Activated CD4-positive, alpha-beta memory T cell treated with anti-CD3 and anti-CD28 coated beads, Interleukin-2, amount 10 ng/mL, durations not matched to agents 7 days and 5 days (primary cell): Measurements from ENCODE around the gene LBR. TPM values are rescaled to one million over a fixed set of nuclear protein-coding genes. Genes with fewer than 3 reads are reported as not detected.

ENCODE experiments used
- CTCF ChIA-PET: fragments of 350-600 bp; sonication (Branson Sonifier 250); formaldehyde crosslinking; loops from one replicate; lab custom pipeline; 2021; ENCODE audit warnings: antibody characterized with exemption, inconsistent platforms; lab: Charles Lee
- POLR2A ChIA-PET: fragments of 350-600 bp; sonication (Branson Sonifier 250); formaldehyde crosslinking; loops from one replicate; lab custom pipeline; 2021; ENCODE audit warnings: antibody characterized with exemption; lab: Charles Lee
- DNase-seq: peaks from one replicate; pipeline ENCODE4 v3.0.0-alpha.2; 2020
- H3K27ac Mint-ChIP-seq: one replicate; pipeline ENCODE4 v1.8.0; 2021; ENCODE audit warnings: mild to moderate bottlenecking, mixed read lengths
- H3K27me3 Mint-ChIP-seq: one replicate; pipeline ENCODE4 v1.8.0; 2021; ENCODE audit warnings: mixed read lengths
- H3K36me3 Mint-ChIP-seq: one replicate; pipeline ENCODE4 v1.8.0; 2021; ENCODE audit warnings: low read depth, mixed read lengths
- H3K4me1 Mint-ChIP-seq: one replicate; pipeline ENCODE4 v1.8.0; 2021; ENCODE audit warnings: mixed read lengths
- H3K4me3 Mint-ChIP-seq: one replicate; pipeline ENCODE4 v1.8.0; 2021; ENCODE audit warnings: mild to moderate bottlenecking, mixed read lengths
- H3K9me3 Mint-ChIP-seq: one replicate; pipeline ENCODE4 v1.8.0; 2021; ENCODE audit warnings: mixed read lengths
- total RNA-seq, 2 experiments: library from RNA; stranded (reverse); gene quantifications; one replicate each; pipeline ENCODE4 v1.2.3, GENCODE V29; 2021

The LBR gene
- total RNA-seq, 2 experiments from 2014 or later: 251 to 259 TPM

DNA sequence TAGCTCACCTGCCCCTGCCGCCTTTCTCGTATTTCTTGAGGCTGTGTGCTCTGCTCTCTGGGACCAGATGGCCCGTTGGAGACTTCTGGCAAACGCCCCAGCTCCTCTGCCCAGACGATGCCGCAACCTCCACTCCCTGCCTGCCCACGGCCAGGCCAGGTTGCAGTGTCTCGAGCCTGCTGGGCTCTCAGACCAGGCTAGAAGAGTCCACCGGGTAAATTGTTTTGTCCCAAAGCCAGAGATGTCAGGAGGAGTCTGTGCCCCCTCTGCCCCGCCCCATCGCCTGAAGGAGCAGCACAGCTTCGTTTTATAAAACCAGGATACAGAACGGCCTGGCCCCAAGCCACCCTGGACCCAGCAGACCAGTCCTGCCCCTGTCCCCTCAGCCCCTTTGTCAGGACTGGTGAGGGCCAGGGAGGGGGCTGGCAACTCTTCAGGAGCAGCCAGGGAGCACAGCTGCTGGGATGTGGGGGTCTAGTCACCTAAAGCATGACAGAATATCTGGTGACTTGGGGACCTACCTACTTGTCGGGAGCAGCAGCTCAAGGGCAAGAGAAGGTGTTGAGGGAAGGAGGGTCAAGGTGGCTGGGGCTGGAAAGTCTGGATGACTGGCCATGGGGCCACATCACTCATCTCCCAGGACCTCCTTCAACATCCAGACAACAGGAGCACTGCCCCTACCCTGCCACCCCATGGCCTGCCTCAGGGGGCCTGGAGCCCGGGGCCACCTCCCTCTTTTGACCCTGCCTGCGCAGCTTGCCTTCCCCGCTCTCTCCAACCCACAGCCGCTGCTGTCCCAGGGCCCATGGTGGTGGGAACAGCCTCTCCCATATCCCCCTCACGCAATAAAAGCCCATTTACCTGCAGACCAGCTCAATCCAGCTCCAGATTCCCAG, 33.9 kb upstream of the LBR start:
- Mint-ChIP-seq H3K4me1 (peaks cover 78% of the 10 kb centered on the region), H3K27me3 (no peaks in the 10 kb centered on the region), H3K27ac (peak overlapping the region; percentile 51), H3K9me3 (no peaks in the 10 kb centered on the region), H3K4me3 (no peak overlapping the region), H3K36me3 (peaks cover under 1% of the 10 kb centered on the region)
- CTCF ChIA-PET: interaction anchor here (1.6 to 4.9 kb wide), 5 partner anchors 11 to 37 kb away, joined by 6 to 39 read pairs (median 8); no protein-coding TSS in a partner anchor
- no peak for DNase-seq
- POLR2A ChIA-PET: interaction anchor here (1.0 to 5.7 kb wide), 10 partner anchors 11 to 649 kb away, joined by 3 to 75 read pairs (median 5); partner anchors contain the start of genes LBR, PYCR2 and SRP9

DNA sequence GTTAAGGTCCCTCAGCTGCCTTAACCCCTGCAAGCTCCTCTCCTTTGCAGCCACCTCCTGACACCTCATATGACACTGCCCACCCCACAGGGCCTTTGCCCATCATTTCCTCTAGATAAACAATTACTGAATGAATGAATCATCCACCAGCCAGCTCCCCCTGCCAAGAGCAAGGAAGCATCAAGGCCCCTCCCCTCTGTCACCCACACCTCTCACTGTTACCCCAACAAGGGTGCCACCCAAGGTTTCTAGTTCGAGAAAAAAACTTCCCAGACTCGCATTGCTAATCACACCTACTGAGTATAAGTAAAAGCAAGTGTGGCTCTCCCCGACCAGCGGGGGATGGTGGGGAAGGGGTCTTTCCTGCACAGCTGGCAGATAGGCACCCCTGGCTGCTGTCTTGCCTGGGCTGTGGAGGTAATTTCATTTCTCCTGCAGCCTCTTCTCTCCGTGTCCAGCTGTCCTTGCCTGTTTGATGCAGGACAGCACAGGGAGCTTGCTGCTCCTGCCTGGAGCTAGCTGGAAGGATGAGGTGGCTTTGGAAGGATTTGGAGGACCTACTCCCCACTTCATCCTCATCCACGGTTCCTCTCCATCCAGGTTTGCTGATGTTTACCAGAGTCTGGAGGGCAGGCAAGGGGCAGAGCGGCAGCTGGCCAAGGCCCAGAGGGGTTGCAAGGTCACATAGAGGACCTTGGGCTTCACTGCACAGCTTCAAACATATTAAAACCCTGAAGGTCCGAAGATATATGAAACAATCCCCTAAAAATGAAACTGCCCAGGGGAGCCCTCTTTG, 33.1 kb upstream of the LBR start:
- H3K9me3 Mint-ChIP-seq: no peaks in the 10 kb centered on the region
- no peaks in the 10 kb centered on the region for H3K27me3 Mint-ChIP-seq
- H3K27ac Mint-ChIP-seq: peak overlapping the region; percentile 77
- CTCF ChIA-PET: interaction anchor here (0.5 to 4.9 kb wide), 7 partner anchors 12 to 959 kb away, joined by 4 to 39 read pairs (median 6); no protein-coding TSS in a partner anchor
- H3K4me1 Mint-ChIP-seq: peaks cover 70% of the 10 kb centered on the region
- POLR2A ChIA-PET: interaction anchor here (0.8 to 5.7 kb wide), 15 partner anchors 7 to 650 kb away, joined by 3 to 75 read pairs (median 4); partner anchors contain the start of genes LBR, PYCR2 and SRP9
- H3K4me3 Mint-ChIP-seq: no peak overlapping the region
- peak; percentile 69 for DNase-seq
- H3K36me3 Mint-ChIP-seq: no peaks in the 10 kb centered on the region

- POLR2A ChIA-PET: interaction anchor here (0.8 to 5.7 kb wide), 13 partner anchors 8 to 650 kb away, joined by 3 to 75 read pairs (median 6); partner anchors contain the start of genes LBR, PYCR2 and SRP9
- H3K4me1 Mint-ChIP-seq: peaks cover 62% of the 10 kb centered on the region
- no peaks in the 10 kb centered on the region for H3K27me3 Mint-ChIP-seq
- no peaks in the 10 kb centered on the region for H3K9me3 Mint-ChIP-seq
- H3K4me3 Mint-ChIP-seq: no peak overlapping the region
- H3K36me3 Mint-ChIP-seq: no peaks in the 10 kb centered on the region
- CTCF ChIA-PET: interaction anchor here (1.2 to 4.9 kb wide), 6 partner anchors 11 to 36 kb away, joined by 4 to 39 read pairs (median 7); no protein-coding TSS in a partner anchor
- no peak for DNase-seq
- H3K27ac Mint-ChIP-seq: peak overlapping the region; percentile 77
Observed at GRCh38 chr1:225460021-225460736, 32.3 kb upstream of the LBR start.

DNA sequence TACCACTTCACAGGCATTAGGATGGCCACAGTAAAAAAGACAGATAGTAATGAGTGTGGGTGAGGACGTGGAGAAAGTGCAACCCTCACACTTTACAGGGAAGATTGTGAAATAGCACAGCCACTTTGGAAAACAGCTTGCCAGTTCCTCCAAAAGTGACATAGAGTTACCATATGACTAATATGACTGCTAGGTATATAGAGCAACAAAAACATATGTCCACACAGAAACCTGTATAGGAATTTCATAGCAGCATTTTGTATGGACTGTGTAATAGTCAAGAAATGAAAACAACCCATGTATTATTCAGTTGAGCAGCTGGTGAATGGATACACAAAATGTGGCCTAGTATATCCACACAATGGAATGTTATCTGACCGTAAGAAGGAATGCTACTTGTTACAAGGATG, 30.4 kb upstream of the LBR start:
- H3K27ac Mint-ChIP-seq: no peak overlapping the region
- H3K4me3 Mint-ChIP-seq: no peak overlapping the region
- CTCF ChIA-PET: interaction anchor here (1.3 to 4.9 kb wide), 2 partner anchors 14 to 16 kb away, joined by 3 to 39 read pairs; no protein-coding TSS in a partner anchor
- H3K36me3 Mint-ChIP-seq: no peaks in the 10 kb centered on the region
- POLR2A ChIA-PET: interaction anchor here (1.0 to 5.7 kb wide), 4 partner anchors 10 to 32 kb away, joined by 3 to 70 read pairs (median 24); partner anchors contain the start of gene LBR
- H3K4me1 Mint-ChIP-seq: peaks cover 62% of the 10 kb centered on the region
- no peak for DNase-seq
- H3K27me3 Mint-ChIP-seq: no peaks in the 10 kb centered on the region
- H3K9me3 Mint-ChIP-seq: no peaks in the 10 kb centered on the region

GRCh38 chr1:225454733-225455132, 26.9 kb upstream of the LBR start:
- Mint-ChIP-seq H3K27me3 (no peaks in the 10 kb centered on the region), H3K9me3 (no peaks in the 10 kb centered on the region), H3K36me3 (no peaks in the 10 kb centered on the region), H3K27ac (peak overlapping the region; percentile 77), H3K4me1 (peaks cover 50% of the 10 kb centered on the region), H3K4me3 (no peak overlapping the region)
- peak; percentile 62 for DNase-seq
- ChIA-PET CTCF (interaction anchor here (0.6 to 1.9 kb wide), 6 partner anchors 10 to 912 kb away, joined by 3 to 6 read pairs (median 3); no protein-coding TSS in a partner anchor), POLR2A (interaction anchor here (1.2 to 5.5 kb wide), 4 partner anchors 9 to 26 kb away, joined by 5 to 38 read pairs (median 32); partner anchors contain the start of gene LBR)

- H3K27me3 Mint-ChIP-seq: no peaks in the 10 kb centered on the region
- H3K27ac Mint-ChIP-seq: peak overlapping the region; percentile 77
- H3K4me3 Mint-ChIP-seq: no peak overlapping the region
- peaks cover 46% of the 10 kb centered on the region for H3K4me1 Mint-ChIP-seq
- CTCF ChIA-PET: interaction anchor here (1.0 to 1.9 kb wide), 5 partner anchors 9 to 30 kb away, joined by 3 to 6 read pairs (median 3); no protein-coding TSS in a partner anchor
- POLR2A ChIA-PET: interaction anchor here (0.7 to 5.5 kb wide), 5 partner anchors 9 to 41 kb away, joined by 3 to 38 read pairs (median 31); partner anchors contain the start of gene LBR
- H3K36me3 Mint-ChIP-seq: no peaks in the 10 kb centered on the region
- H3K9me3 Mint-ChIP-seq: no peaks in the 10 kb centered on the region
- DNase-seq: no peak
Observed at GRCh38 chr1:225453797-225454648, 26.2 kb upstream of the LBR start.

- Mint-ChIP-seq H3K4me1 (peaks cover 46% of the 10 kb centered on the region), H3K36me3 (no peaks in the 10 kb centered on the region)
- CTCF ChIA-PET: interaction anchor here (0.9 to 1.8 kb wide), 2 partner anchors 16 to 23 kb away, joined by 4 read pairs; no protein-coding TSS in a partner anchor
Observed at GRCh38 chr1:225451840-225452515, 24.1 kb upstream of the LBR start.

GRCh38 chr1:225451340-225451739, 23.5 kb upstream of the LBR start:
- ChIA-PET CTCF (interaction anchor here (0.9 to 2.0 kb wide), 3 partner anchors 17 to 24 kb away, joined by 4 to 8 read pairs (median 4); no protein-coding TSS in a partner anchor), POLR2A (interaction anchor here (1.1 to 3.2 kb wide), 4 partner anchors 9 to 25 kb away, joined by 4 to 19 read pairs (median 8); no protein-coding TSS in a partner anchor)
- H3K4me3 Mint-ChIP-seq: no peak overlapping the region
- no peaks in the 10 kb centered on the region for H3K36me3 Mint-ChIP-seq
- H3K4me1 Mint-ChIP-seq: peaks cover 49% of the 10 kb centered on the region
- no peaks in the 10 kb centered on the region for H3K9me3 Mint-ChIP-seq
- H3K27me3 Mint-ChIP-seq: no peaks in the 10 kb centered on the region
- DNase-seq: no peak
- peak overlapping the region; percentile 45 for H3K27ac Mint-ChIP-seq

More at GRCh38 chr1:225451840-225452515, 24.1 kb upstream of the LBR start:
- Mint-ChIP-seq H3K9me3 (no peaks in the 10 kb centered on the region), H3K27ac (no peak overlapping the region), H3K27me3 (no peaks in the 10 kb centered on the region), H3K4me3 (no peak overlapping the region)
- DNase-seq: no peak
- POLR2A ChIA-PET: interaction anchor here (1.1 to 3.2 kb wide), 4 partner anchors 9 to 26 kb away, joined by 4 to 19 read pairs (median 8); no protein-coding TSS in a partner anchor

GRCh38 chr1:225450491-225451191, 22.8 kb upstream of the LBR start:
- POLR2A ChIA-PET: interaction anchor here (1.1 to 3.2 kb wide), 5 partner anchors 10 to 24 kb away, joined by 4 to 19 read pairs (median 11); partner anchors contain the start of gene LBR
- Mint-ChIP-seq H3K4me3 (no peak overlapping the region), H3K4me1 (peaks cover 56% of the 10 kb centered on the region), H3K27ac (peak overlapping the region; percentile 45), H3K36me3 (no peaks in the 10 kb centered on the region), H3K9me3 (no peaks in the 10 kb centered on the region), H3K27me3 (no peaks in the 10 kb centered on the region)
- CTCF ChIA-PET: interaction anchor here (0.9 to 2.0 kb wide), 4 partner anchors 12 to 24 kb away, joined by 3 to 8 read pairs (median 4); no protein-coding TSS in a partner anchor
- DNase-seq: no peak
